HepG2 (cell line): ENCODE measurements around the gene RNASE13. TPM values are rescaled to one million over a fixed set of nuclear protein-coding genes. Genes with fewer than 3 reads are reported as not detected.

Experiments
- ATAC-seq: fragments of 200-7000 bp; cut with Tn5 transposase; 3 replicates; pipeline ENCODE4 v1.9.1; 2020; ENCODE audit warnings: mild to moderate bottlenecking, moderate library complexity
- BruUV-seq: library from RNA; stranded (reverse); fragments of 400-500 nt; replicated peaks from 2 replicates; lab custom pipeline; 2021; lab: Mats Ljungman, UMichigan
- CTCF ChIA-PET: fragments of 300-600 bp; formaldehyde crosslinking; extraction: SDS; loops from one replicate; lab custom pipeline; 2021; ENCODE audit warnings: low total read pairs, inconsistent platforms, low intra/inter-chr PET ratio; lab: Yijun Ruan, JAX
- POLR2A ChIA-PET: fragments of 350-600 bp; sonication (Branson Sonifier 250); formaldehyde crosslinking; loops from one replicate; lab custom pipeline; 2020; ENCODE audit warnings: antibody characterized with exemption, inconsistent platforms; lab: Yijun Ruan, JAX
- DNase-seq: peaks from one replicate; pipeline ENCODE4 v3.0.0-alpha.2; 2015; ENCODE audit warnings: low spot score
- FAIRE-seq: peaks from 3 replicates; lab custom pipeline; 2011; peaks lifted over from hg19 to GRCh38; lab: Jason Lieb, UNC
- H2AFZ ChIP-seq: one replicate; pipeline ENCODE4 v1.6.1; 2011; ENCODE audit warnings: low read length, inconsistent platforms
- H3K27ac ChIP-seq: fragments of 300-600 bp; 3 replicates; pipeline ENCODE4 v1.8.0; 2011; ENCODE audit warnings: mixed run types, mild to moderate bottlenecking, mixed read lengths, low read length, inconsistent platforms; ENCODE audit not compliant: insufficient read depth; ENCODE audit errors: extremely low read length
- H3K27me3 ChIP-seq, 2 experiments: fragments of 200-600 bp in 1 of 2; 2 replicates in 1 of 2; 3 replicates in 1 of 2; pipeline versions ENCODE4 v1.6.0 to v1.8.0; 2011; ENCODE audit warnings: low read length in 2 of 2, mild to moderate bottlenecking in 2 of 2, moderate library complexity in 2 of 2, inconsistent platforms in 1 of 2; ENCODE audit not compliant: insufficient read depth in 2 of 2, control insufficient read depth in 1 of 2
- H3K36me3 ChIP-seq, 2 experiments: fragments of 200-600 bp in 1 of 2; replicated peaks in 1 of 2; 2 replicates in 1 of 2; 3 replicates in 1 of 2; pipeline versions ENCODE4 v1.5.1 to v1.8.0; 2011; ENCODE audit warnings: low read length in 2 of 2, inconsistent platforms in 1 of 2; ENCODE audit not compliant: insufficient read depth in 2 of 2, control insufficient read depth in 1 of 2
- H3K4me1 ChIP-seq: 2 replicates; pipeline ENCODE4 v1.5.1; 2012; ENCODE audit warnings: low read length, inconsistent platforms; ENCODE audit not compliant: insufficient read depth
- H3K4me2 ChIP-seq: 2 replicates; pipeline ENCODE4 v1.6.0; 2011; ENCODE audit warnings: low read depth, low read length, inconsistent platforms
- H3K4me3 ChIP-seq, 3 experiments: fragments of 200-600 bp in 1 of 3; sonication (generic), shearing (Covaris generic) in 1 of 3; replicated peaks in 1 of 3; 2 replicates each; pipeline ENCODE4 v1.5.1; 2011 to 2016; ENCODE audit warnings: low read length in 3 of 3, inconsistent platforms in 2 of 3, low read depth in 2 of 3, mild to moderate bottlenecking in 2 of 3, control low read depth in 1 of 3, mixed read lengths in 1 of 3; ENCODE audit not compliant: insufficient read depth in 1 of 3
- H3K79me2 ChIP-seq: one replicate; pipeline ENCODE4 v1.6.1; 2011; ENCODE audit warnings: low read length, inconsistent platforms; ENCODE audit not compliant: insufficient read depth
- H3K9ac ChIP-seq: 2 replicates; pipeline ENCODE4 v1.6.0; 2011; ENCODE audit warnings: mild to moderate bottlenecking, low read depth, low read length, inconsistent platforms; ENCODE audit not compliant: insufficient read depth
- H3K9me3 ChIP-seq: 2 replicates; pipeline ENCODE4 v1.5.1; 2012; ENCODE audit warnings: mild to moderate bottlenecking, low read length
- H4K20me1 ChIP-seq: 2 replicates; pipeline ENCODE4 v1.6.0; 2011; ENCODE audit warnings: inconsistent platforms, mild to moderate bottlenecking, low read length, moderate library complexity; ENCODE audit not compliant: insufficient read depth
- CHD2 ChIP-seq: IDR thresholded peaks from 2 replicates; pipeline ENCODE4 v1.6.1; 2011; ENCODE audit warnings: low read depth, low read length, improper control_type of control experiment
- RBAK ChIP-seq: sonication (generic); formaldehyde crosslinking; IDR thresholded peaks from 2 replicates; pipeline ENCODE4 v1.5.1; 2020; ENCODE audit warnings: mild to moderate bottlenecking, missing genetic modification reagents
- RBFOX2 ChIP-seq: fragments of 200-400 bp; formaldehyde crosslinking; IDR thresholded peaks from 2 replicates; pipeline ENCODE4 v1.6.1; 2017; ENCODE audit warnings: low read depth, mild to moderate bottlenecking, low read length
- SRF ChIP-seq: IDR thresholded peaks from 2 replicates; pipeline ENCODE4 v1.6.1; 2011; ENCODE audit warnings: mild to moderate bottlenecking, low read depth, low read length, moderate library complexity
- ZBTB7A ChIP-seq: sonication (generic); formaldehyde crosslinking; IDR thresholded peaks from 2 replicates; pipeline ENCODE4 v1.8.0; 2022; ENCODE audit warnings: mild to moderate bottlenecking, missing genetic modification reagents
- ZBTB7B ChIP-seq: sonication (generic); formaldehyde crosslinking; IDR thresholded peaks from 2 replicates; pipeline ENCODE4 v1.4.0; 2020; ENCODE audit warnings: missing genetic modification reagents
- ZKSCAN5 ChIP-seq: sonication (generic); formaldehyde crosslinking; IDR thresholded peaks from 2 replicates; pipeline ENCODE4 v1.5.1; 2020; ENCODE audit warnings: mild to moderate bottlenecking, missing genetic modification reagents
- ZNF17 ChIP-seq: sonication (generic); formaldehyde crosslinking; IDR thresholded peaks from 2 replicates; pipeline ENCODE4 v1.5.0; 2020; ENCODE audit warnings: mild to moderate bottlenecking, missing genetic modification reagents
- ZNF234 ChIP-seq: sonication (generic); formaldehyde crosslinking; conservative IDR thresholded peaks from 2 replicates; pipeline ENCODE4 v1.5.1; 2020; ENCODE audit warnings: mild to moderate bottlenecking, missing genetic modification reagents
- ZNF615 ChIP-seq: sonication (generic); formaldehyde crosslinking; IDR thresholded peaks from 2 replicates; pipeline ENCODE4 v1.5.0; 2020; ENCODE audit warnings: mild to moderate bottlenecking, missing genetic modification reagents, borderline replicate concordance
- WGBS: methylation state at CpG from one replicate; pipeline ENCODE4 v1.1.6; 2017; ENCODE audit warnings: low lambda C conversion rate; 5-methylcytosine and 5-hydroxymethylcytosine counted together
- in situ Hi-C: cut with HindIII; loops from 2 replicates; pipeline ENCODE4 v1.10.0; 2017; ENCODE audit warnings: low pct_unique_long_range_greater_than_20kb; ENCODE audit not compliant: extremely low pct_ligation_motif_present
- intact Hi-C: fragments of 100-400 bp; cut with micrococcal nuclease; formaldehyde crosslinking; loops from one replicate; pipeline ENCODE4 v1.10.0; 2022; ENCODE audit not compliant: unreplicated experiment
- polyA plus RNA-seq, 8 experiments: library from polyadenylated mRNA; depleted of rRNA in 3 of 8; stranded (reverse) in 7 of 8; unstranded in 1 of 8; fragments of >200 nt; fragmentation: Illumina TruSeq in 4 of 8; extraction: Trizol in 4 of 8; gene quantifications; 2 replicates each; pipeline versions ENCODE4 v1.2.1 to v1.2.3, GENCODE V29; 2011 to 2016; ENCODE audit warnings: low read depth in 4 of 8, missing spikeins in 1 of 8, mixed read lengths in 1 of 8; ENCODE audit not compliant: insufficient read depth in 1 of 8
- total RNA-seq, 5 experiments: library from RNA; depleted of rRNA; stranded (reverse); fragments of >200 nt; fragmentation: Illumina TruSeq; extraction: Trizol; gene quantifications; 2 replicates each; pipeline ENCODE4 v1.2.3, GENCODE V29; 2016; ENCODE audit warnings: low read depth in 1 of 5
- TF ChIP-seq, protein P1 (sequence below): sonication (generic); formaldehyde crosslinking; IDR thresholded peaks from 2 replicates; pipeline ENCODE4 v1.5.1; 2020; ENCODE audit warnings: missing genetic modification reagents, mild to moderate bottlenecking, borderline replicate concordance
- TF ChIP-seq, protein P2 (sequence below): sonication (generic); formaldehyde crosslinking; IDR thresholded peaks from 2 replicates; pipeline ENCODE4 v1.4.0; 2020; ENCODE audit warnings: low read depth, mild to moderate bottlenecking, missing genetic modification reagents
- TF ChIP-seq, protein P3 (sequence below): sonication (generic); formaldehyde crosslinking; IDR thresholded peaks from one replicate; pipeline ENCODE4 v1.5.1; 2020; ENCODE audit warnings: mild to moderate bottlenecking, missing genetic modification reagents; ENCODE audit errors: not compliant biosample characterization

RNASE13 gene
- total and polyA plus RNA-seq, 2 of the 13 experiments (the other 11 are each of a cell fraction or from before 2014, with no cell fraction given) = 1.0 TPM; not detected in 1

DNA sequence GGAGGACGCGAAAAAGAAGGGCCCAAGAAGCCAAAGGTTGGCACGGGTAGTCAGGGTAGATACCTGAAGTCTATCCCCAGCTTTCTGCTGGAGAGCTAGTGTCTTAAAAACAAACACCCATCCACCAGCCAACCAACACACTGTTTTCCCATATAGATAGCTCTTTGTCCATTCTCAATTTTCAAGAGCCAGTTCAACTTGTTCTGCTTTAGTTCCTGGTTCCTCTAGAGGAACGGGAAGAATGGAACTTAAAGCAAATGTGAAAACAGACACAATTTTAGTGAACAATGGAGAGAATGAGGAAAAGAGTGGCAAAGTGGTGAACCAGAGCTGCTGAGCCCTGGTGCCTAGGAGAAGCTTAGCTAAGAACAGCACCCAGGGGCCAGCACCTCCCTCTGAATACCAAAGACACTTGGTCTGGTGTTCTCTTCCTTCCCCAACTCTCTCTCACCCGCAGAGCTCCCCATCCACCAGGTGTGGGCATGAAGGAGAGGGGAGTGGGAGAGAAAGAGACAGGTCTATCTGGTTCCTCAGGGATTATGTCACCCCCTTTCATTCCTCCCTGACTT is 13.5 kb downstream of the RNASE13 start:
- Histone ChIP-seq H3K27ac (no peak overlapping the region), H3K27me3 (no peaks in the 10 kb centered on the region; a peak in 1 of 5 replicates), H3K4me2 (no peak overlapping the region), H3K4me3 (no peak overlapping the region), H3K79me2 (peaks cover 13% of the 10 kb centered on the region), H4K20me1 (no peaks in the 10 kb centered on the region), H3K9ac (no peak overlapping the region), H2AFZ (no peak overlapping the region), H3K9me3 (no peaks in the 10 kb centered on the region), H3K36me3 (peaks cover 35 to 51% of the 10 kb centered on the region in 2 experiments), H3K4me1 (peaks cover 41% of the 10 kb centered on the region)
- 98% methylated on average over 5 of the region's 5 CpGs for WGBS
- CTCF ChIA-PET = no interaction called here
- in situ Hi-C loops (no loop called here), intact Hi-C loops (no loop called here)
- no peak for ATAC-seq
- no peak for DNase-seq
- FAIRE-seq = no peak
- POLR2A ChIA-PET = interaction anchor here (0.8 to 1.5 kb wide), 3 partner anchors 18 to 76 kb away, joined by 3 read pairs; partner anchors contain the start of gene ARHGEF40
- no TSS peak for BruUV-seq
- TF ChIP-seq RBFOX2 (no peak), ZNF615 (no peak), RBAK (CRISPR knock-in tag) (no peak), CHD2 (no peak), ZBTB7B (CRISPR knock-in tag) (no peak), ZBTB7A (CRISPR knock-in tag) (no peak), ZKSCAN5 (no peak), ZNF17 (CRISPR knock-in tag) (no peak), SRF (no peak), ZNF234 (no peak)
- TF ChIP-seq, protein P1, sequence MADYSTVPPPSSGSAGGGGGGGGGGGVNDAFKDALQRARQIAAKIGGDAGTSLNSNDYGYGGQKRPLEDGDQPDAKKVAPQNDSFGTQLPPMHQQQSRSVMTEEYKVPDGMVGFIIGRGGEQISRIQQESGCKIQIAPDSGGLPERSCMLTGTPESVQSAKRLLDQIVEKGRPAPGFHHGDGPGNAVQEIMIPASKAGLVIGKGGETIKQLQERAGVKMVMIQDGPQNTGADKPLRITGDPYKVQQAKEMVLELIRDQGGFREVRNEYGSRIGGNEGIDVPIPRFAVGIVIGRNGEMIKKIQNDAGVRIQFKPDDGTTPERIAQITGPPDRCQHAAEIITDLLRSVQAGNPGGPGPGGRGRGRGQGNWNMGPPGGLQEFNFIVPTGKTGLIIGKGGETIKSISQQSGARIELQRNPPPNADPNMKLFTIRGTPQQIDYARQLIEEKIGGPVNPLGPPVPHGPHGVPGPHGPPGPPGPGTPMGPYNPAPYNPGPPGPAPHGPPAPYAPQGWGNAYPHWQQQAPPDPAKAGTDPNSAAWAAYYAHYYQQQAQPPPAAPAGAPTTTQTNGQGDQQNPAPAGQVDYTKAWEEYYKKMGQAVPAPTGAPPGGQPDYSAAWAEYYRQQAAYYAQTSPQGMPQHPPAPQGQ (CRISPR knock-in tag) = no peak
- TF ChIP-seq, protein P2, sequence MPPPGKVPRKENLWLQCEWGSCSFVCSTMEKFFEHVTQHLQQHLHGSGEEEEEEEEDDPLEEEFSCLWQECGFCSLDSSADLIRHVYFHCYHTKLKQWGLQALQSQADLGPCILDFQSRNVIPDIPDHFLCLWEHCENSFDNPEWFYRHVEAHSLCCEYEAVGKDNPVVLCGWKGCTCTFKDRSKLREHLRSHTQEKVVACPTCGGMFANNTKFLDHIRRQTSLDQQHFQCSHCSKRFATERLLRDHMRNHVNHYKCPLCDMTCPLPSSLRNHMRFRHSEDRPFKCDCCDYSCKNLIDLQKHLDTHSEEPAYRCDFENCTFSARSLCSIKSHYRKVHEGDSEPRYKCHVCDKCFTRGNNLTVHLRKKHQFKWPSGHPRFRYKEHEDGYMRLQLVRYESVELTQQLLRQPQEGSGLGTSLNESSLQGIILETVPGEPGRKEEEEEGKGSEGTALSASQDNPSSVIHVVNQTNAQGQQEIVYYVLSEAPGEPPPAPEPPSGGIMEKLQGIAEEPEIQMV = no peak
- TF ChIP-seq, protein P3, sequence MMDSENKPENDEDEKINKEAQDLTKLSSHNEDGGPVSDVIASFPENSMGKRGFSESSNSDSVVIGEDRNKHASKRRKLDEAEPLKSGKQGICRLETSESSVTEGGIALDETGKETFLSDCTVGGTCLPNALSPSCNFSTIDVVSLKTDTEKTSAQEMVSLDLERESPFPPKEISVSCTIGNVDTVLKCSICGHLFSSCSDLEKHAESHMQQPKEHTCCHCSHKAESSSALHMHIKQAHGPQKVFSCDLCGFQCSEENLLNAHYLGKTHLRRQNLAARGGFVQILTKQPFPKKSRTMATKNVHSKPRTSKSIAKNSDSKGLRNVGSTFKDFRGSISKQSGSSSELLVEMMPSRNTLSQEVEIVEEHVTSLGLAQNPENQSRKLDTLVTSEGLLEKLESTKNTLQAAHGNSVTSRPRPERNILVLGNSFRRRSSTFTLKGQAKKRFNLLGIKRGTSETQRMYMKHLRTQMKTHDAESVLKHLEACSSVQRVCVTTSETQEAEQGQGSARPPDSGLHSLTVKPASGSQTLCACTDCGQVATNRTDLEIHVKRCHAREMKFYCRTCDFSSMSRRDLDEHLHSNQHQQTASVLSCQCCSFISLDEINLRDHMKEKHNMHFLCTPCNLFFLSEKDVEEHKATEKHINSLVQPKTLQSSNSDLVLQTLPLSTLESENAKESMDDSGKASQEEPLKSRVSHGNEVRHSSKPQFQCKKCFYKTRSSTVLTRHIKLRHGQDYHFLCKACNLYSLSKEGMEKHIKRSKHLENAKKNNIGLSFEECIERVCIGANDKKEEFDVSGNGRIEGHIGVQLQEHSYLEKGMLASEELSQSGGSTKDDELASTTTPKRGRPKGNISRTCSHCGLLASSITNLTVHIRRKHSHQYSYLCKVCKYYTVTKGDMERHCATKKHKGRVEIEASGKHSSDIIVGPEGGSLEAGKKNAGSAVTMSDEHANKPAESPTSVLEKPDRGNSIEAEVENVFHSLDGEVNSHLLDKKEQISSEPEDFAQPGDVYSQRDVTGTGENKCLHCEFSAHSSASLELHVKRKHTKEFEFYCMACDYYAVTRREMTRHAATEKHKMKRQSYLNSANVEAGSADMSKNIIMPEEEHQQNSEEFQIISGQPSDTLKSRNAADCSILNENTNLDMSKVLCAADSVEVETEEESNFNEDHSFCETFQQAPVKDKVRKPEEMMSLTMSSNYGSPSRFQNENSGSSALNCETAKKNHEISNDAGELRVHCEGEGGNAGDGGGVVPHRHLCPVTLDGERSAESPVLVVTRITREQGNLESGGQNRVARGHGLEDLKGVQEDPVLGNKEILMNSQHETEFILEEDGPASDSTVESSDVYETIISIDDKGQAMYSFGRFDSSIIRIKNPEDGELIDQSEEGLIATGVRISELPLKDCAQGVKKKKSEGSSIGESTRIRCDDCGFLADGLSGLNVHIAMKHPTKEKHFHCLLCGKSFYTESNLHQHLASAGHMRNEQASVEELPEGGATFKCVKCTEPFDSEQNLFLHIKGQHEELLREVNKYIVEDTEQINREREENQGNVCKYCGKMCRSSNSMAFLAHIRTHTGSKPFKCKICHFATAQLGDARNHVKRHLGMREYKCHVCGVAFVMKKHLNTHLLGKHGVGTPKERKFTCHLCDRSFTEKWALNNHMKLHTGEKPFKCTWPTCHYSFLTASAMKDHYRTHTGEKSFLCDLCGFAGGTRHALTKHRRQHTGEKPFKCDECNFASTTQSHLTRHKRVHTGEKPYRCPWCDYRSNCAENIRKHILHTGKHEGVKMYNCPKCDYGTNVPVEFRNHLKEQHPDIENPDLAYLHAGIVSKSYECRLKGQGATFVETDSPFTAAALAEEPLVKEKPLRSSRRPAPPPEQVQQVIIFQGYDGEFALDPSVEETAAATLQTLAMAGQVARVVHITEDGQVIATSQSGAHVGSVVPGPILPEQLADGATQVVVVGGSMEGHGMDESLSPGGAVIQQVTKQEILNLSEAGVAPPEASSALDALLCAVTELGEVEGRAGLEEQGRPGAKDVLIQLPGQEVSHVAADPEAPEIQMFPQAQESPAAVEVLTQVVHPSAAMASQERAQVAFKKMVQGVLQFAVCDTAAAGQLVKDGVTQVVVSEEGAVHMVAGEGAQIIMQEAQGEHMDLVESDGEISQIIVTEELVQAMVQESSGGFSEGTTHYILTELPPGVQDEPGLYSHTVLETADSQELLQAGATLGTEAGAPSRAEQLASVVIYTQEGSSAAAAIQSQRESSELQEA (CRISPR knock-in tag) = no peak
